K562 (cell line): ENCODE results near the gene SECISBP2.

Experiments used
- CHD2 ChIP-seq: IDR thresholded peaks from 2 replicates; pipeline ENCODE4 v1.6.1; 2011; ENCODE audit warnings: low read depth, low read length
- FOS ChIP-seq: IDR thresholded peaks from 3 replicates; pipeline ENCODE4 v1.6.1; 2011; ENCODE audit not compliant: insufficient read length; ENCODE audit errors: extremely low read depth
- FOXM1 ChIP-seq, 2 experiments: fragments of 450-650 bp in 1 of 2; sonication (generic) in 1 of 2; formaldehyde crosslinking in 1 of 2; IDR thresholded peaks; 2 replicates each; pipeline versions ENCODE4 v1.6.1 to v1.9.0; 2017 to 2022; ENCODE audit warnings: low read depth in 2 of 2, mild to moderate bottlenecking in 2 of 2, missing genetic modification reagents in 1 of 2, moderate library complexity in 1 of 2
- KAT2B ChIP-seq: IDR thresholded peaks from one replicate; pipeline ENCODE4 v1.6.1; 2012; ENCODE audit warnings: low read depth, mild to moderate bottlenecking, control low read depth, inconsistent platforms, low read length, moderate library complexity
- RAD21 ChIP-seq, 2 experiments: fragments of 250-450 bp in 1 of 2; fragments of 450-650 bp in 1 of 2; sonication (Bioruptor Pico) in 1 of 2; formaldehyde crosslinking in 1 of 2; IDR thresholded peaks in 1 of 2; conservative IDR thresholded peaks in 1 of 2; 2 replicates each; pipeline versions ENCODE4 v1.4.0 to v1.8.0; 2020 to 2022; ENCODE audit warnings: mild to moderate bottlenecking in 2 of 2, moderate library complexity in 1 of 2
- TFAM ChIP-seq: fragments of 250-450 bp; sonication (Bioruptor Pico); conservative IDR thresholded peaks from 2 replicates; pipeline ENCODE4 v1.5.0; 2021; ENCODE audit warnings: mild to moderate bottlenecking, moderate library complexity
- U2AF2 ChIP-seq: fragments of 200-400 bp; formaldehyde crosslinking; optimal IDR thresholded peaks from 2 replicates; pipeline ENCODE3; 2017; ENCODE audit warnings: low read depth, mild to moderate bottlenecking, low read length
- TF ChIP-seq, protein P1 (sequence below), 2 experiments: fragments of 450-650 bp; formaldehyde crosslinking in 1 of 2; IDR thresholded peaks; 2 replicates each; pipeline versions ENCODE4 v1.4.0 to v1.6.1; 2014 to 2020; ENCODE audit warnings: mild to moderate bottlenecking in 2 of 2, borderline replicate concordance in 1 of 2, low read depth in 1 of 2
- TF ChIP-seq, protein P2 (sequence below), 3 experiments: IDR thresholded peaks in 2 of 3; conservative IDR thresholded peaks in 1 of 3; 2 replicates each; pipeline ENCODE4 v1.5.1; 2011 to 2012; ENCODE audit warnings: low read length in 3 of 3, mild to moderate bottlenecking in 3 of 3, control low read depth in 2 of 3, improper control_type of control experiment in 1 of 3, inconsistent platforms in 1 of 3, low read depth in 1 of 3, mixed read lengths in 1 of 3, moderate library complexity in 1 of 3; ENCODE audit not compliant: insufficient read depth in 2 of 3
- TF ChIP-seq, protein P3 (sequence below), 2 experiments: fragments of 450-650 bp in 1 of 2; IDR thresholded peaks; 2 replicates each; pipeline ENCODE4 v1.6.1; 2011 to 2017; ENCODE audit warnings: low read depth in 2 of 2, antibody characterized with exemption in 1 of 2, borderline replicate concordance in 1 of 2, low read length in 1 of 2, mild to moderate bottlenecking in 1 of 2, mixed read lengths in 1 of 2; ENCODE audit not compliant: control insufficient read depth in 1 of 2
- TF ChIP-seq, protein P4 (sequence below): fragments of 250-450 bp; sonication (Bioruptor Pico); IDR thresholded peaks from 2 replicates; pipeline ENCODE4 v1.5.0; 2021
- TF ChIP-seq, protein P5 (sequence below): fragments of 450-650 bp; formaldehyde crosslinking; IDR thresholded peaks from 2 replicates; pipeline ENCODE4 v1.4.0; 2020; ENCODE audit warnings: mild to moderate bottlenecking

DNA sequence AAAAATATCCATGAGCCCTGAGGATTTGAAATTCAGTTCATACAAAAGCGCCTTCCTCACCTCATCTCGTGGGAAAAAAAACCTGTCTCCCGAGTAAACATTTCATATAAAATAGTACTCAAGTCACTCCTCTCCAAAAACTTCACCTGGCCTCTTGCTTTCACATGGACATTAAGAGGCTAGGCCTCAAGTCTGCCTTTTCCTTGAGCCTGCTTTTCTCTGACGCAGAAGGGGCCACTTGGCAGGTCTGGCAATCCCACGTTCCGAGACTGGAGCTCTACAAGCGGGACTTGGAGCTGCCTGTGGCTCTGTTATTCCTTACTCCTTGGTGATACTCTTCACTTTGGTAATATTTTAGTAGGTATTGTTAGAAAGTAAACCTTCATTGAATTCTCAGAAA is 34.2 kb upstream of the SECISBP2 start:
- TF ChIP-seq KAT2B (no peak), CHD2 (no peak), RAD21 (CRISPR knock-in tag; conservative IDR thresholded peaks at IDR 0.05 in 1 of 2, IDR thresholded peaks at IDR 0.05 in 1 of 2) (no peak), FOXM1 (IDR thresholded peaks at IDR 0.05; ENCODE audit: low read depth) (no peak), FOXM1 (CRISPR knock-in tag; IDR thresholded peaks at IDR 0.05; ENCODE audit: low read depth) (no peak), FOS (no peak), U2AF2 (no peak), TFAM (CRISPR knock-in tag) (no peak)
- TF ChIP-seq, protein P1, sequence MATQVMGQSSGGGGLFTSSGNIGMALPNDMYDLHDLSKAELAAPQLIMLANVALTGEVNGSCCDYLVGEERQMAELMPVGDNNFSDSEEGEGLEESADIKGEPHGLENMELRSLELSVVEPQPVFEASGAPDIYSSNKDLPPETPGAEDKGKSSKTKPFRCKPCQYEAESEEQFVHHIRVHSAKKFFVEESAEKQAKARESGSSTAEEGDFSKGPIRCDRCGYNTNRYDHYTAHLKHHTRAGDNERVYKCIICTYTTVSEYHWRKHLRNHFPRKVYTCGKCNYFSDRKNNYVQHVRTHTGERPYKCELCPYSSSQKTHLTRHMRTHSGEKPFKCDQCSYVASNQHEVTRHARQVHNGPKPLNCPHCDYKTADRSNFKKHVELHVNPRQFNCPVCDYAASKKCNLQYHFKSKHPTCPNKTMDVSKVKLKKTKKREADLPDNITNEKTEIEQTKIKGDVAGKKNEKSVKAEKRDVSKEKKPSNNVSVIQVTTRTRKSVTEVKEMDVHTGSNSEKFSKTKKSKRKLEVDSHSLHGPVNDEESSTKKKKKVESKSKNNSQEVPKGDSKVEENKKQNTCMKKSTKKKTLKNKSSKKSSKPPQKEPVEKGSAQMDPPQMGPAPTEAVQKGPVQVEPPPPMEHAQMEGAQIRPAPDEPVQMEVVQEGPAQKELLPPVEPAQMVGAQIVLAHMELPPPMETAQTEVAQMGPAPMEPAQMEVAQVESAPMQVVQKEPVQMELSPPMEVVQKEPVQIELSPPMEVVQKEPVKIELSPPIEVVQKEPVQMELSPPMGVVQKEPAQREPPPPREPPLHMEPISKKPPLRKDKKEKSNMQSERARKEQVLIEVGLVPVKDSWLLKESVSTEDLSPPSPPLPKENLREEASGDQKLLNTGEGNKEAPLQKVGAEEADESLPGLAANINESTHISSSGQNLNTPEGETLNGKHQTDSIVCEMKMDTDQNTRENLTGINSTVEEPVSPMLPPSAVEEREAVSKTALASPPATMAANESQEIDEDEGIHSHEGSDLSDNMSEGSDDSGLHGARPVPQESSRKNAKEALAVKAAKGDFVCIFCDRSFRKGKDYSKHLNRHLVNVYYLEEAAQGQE (IDR thresholded peaks at IDR 0.05; ENCODE audit: borderline replicate concordance) = no peak
- TF ChIP-seq, protein P1 (CRISPR knock-in tag; IDR thresholded peaks at IDR 0.05; ENCODE audit: low read depth) = no peak
- TF ChIP-seq, protein P2, sequence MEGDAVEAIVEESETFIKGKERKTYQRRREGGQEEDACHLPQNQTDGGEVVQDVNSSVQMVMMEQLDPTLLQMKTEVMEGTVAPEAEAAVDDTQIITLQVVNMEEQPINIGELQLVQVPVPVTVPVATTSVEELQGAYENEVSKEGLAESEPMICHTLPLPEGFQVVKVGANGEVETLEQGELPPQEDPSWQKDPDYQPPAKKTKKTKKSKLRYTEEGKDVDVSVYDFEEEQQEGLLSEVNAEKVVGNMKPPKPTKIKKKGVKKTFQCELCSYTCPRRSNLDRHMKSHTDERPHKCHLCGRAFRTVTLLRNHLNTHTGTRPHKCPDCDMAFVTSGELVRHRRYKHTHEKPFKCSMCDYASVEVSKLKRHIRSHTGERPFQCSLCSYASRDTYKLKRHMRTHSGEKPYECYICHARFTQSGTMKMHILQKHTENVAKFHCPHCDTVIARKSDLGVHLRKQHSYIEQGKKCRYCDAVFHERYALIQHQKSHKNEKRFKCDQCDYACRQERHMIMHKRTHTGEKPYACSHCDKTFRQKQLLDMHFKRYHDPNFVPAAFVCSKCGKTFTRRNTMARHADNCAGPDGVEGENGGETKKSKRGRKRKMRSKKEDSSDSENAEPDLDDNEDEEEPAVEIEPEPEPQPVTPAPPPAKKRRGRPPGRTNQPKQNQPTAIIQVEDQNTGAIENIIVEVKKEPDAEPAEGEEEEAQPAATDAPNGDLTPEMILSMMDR (IDR thresholded peaks at IDR 0.05 in 2 of 3, conservative IDR thresholded peaks at IDR 0.05 in 1 of 3; ENCODE audit: insufficient read depth in 2 of 3, low read depth in 1 of 3, low read length in 3 of 3) = no peak
- TF ChIP-seq, protein P3, sequence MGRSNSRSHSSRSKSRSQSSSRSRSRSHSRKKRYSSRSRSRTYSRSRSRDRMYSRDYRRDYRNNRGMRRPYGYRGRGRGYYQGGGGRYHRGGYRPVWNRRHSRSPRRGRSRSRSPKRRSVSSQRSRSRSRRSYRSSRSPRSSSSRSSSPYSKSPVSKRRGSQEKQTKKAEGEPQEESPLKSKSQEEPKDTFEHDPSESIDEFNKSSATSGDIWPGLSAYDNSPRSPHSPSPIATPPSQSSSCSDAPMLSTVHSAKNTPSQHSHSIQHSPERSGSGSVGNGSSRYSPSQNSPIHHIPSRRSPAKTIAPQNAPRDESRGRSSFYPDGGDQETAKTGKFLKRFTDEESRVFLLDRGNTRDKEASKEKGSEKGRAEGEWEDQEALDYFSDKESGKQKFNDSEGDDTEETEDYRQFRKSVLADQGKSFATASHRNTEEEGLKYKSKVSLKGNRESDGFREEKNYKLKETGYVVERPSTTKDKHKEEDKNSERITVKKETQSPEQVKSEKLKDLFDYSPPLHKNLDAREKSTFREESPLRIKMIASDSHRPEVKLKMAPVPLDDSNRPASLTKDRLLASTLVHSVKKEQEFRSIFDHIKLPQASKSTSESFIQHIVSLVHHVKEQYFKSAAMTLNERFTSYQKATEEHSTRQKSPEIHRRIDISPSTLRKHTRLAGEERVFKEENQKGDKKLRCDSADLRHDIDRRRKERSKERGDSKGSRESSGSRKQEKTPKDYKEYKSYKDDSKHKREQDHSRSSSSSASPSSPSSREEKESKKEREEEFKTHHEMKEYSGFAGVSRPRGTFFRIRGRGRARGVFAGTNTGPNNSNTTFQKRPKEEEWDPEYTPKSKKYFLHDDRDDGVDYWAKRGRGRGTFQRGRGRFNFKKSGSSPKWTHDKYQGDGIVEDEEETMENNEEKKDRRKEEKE (IDR thresholded peaks at IDR 0.05; ENCODE audit: borderline replicate concordance in 1 of 2, control insufficient read depth in 1 of 2, low read depth in 2 of 2, low read length in 1 of 2) = no peak
- TF ChIP-seq, protein P4, sequence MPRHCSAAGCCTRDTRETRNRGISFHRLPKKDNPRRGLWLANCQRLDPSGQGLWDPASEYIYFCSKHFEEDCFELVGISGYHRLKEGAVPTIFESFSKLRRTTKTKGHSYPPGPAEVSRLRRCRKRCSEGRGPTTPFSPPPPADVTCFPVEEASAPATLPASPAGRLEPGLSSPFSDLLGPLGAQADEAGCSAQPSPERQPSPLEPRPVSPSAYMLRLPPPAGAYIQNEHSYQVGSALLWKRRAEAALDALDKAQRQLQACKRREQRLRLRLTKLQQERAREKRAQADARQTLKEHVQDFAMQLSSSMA (CRISPR knock-in tag) = no peak
- TF ChIP-seq, protein P5, sequence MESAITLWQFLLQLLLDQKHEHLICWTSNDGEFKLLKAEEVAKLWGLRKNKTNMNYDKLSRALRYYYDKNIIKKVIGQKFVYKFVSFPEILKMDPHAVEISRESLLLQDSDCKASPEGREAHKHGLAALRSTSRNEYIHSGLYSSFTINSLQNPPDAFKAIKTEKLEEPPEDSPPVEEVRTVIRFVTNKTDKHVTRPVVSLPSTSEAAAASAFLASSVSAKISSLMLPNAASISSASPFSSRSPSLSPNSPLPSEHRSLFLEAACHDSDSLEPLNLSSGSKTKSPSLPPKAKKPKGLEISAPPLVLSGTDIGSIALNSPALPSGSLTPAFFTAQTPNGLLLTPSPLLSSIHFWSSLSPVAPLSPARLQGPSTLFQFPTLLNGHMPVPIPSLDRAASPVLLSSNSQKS (CRISPR knock-in tag) = no peak
